ENCODE results near the gene CREBL2.

GRCh38 chr12:12626471-12626870 lies 14.8 kb downstream of the CREBL2 start:
- no peak for TF ChIP-seq POLR2AphosphoS5 (IDR thresholded peaks at IDR 0.05)
- no peak for TF ChIP-seq POLR2A (IDR thresholded peaks at IDR 0.05)
- TF ChIP-seq CTCF (IDR thresholded peaks at IDR 0.05): no peak

Data from transverse colon (tissue), 4 donors.